Activated naive CD8-positive, alpha-beta T cell treated with anti-CD3 and anti-CD28 coated beads for 36 hours (primary cell): ENCODE measurements around the gene LHX4. TPM values are rescaled to one million over a fixed set of nuclear protein-coding genes. Genes with fewer than 3 reads are reported as not detected.

Source experiments
- DNase-seq: peaks from one replicate; pipeline ENCODE4 v3.0.0; 2021
- H3K27ac Mint-ChIP-seq: one replicate; pipeline ENCODE4 v1.8.0; 2022; ENCODE audit warnings: mild to moderate bottlenecking, moderate library complexity, mixed read lengths
- H3K27me3 Mint-ChIP-seq: one replicate; pipeline ENCODE4 v1.8.0; 2022; ENCODE audit warnings: mild to moderate bottlenecking, mixed read lengths
- H3K36me3 Mint-ChIP-seq: one replicate; pipeline ENCODE4 v1.8.0; 2021; ENCODE audit warnings: mild to moderate bottlenecking, mixed read lengths
- H3K4me1 Mint-ChIP-seq: one replicate; pipeline ENCODE4 v1.8.0; 2021; ENCODE audit warnings: mixed read lengths
- H3K4me3 Mint-ChIP-seq: one replicate; pipeline ENCODE4 v1.8.0; 2022; ENCODE audit warnings: mild to moderate bottlenecking, moderate library complexity, mixed read lengths
- H3K9me3 Mint-ChIP-seq: one replicate; pipeline ENCODE4 v1.8.0; 2022; ENCODE audit warnings: mixed read lengths
- total RNA-seq, 2 experiments: library from RNA; stranded (reverse); gene quantifications; one replicate each; pipeline ENCODE4 v1.2.3, GENCODE V29; 2021

Gene LHX4
- total RNA-seq, 2 experiments from 2014 or later: not detected

DNA sequence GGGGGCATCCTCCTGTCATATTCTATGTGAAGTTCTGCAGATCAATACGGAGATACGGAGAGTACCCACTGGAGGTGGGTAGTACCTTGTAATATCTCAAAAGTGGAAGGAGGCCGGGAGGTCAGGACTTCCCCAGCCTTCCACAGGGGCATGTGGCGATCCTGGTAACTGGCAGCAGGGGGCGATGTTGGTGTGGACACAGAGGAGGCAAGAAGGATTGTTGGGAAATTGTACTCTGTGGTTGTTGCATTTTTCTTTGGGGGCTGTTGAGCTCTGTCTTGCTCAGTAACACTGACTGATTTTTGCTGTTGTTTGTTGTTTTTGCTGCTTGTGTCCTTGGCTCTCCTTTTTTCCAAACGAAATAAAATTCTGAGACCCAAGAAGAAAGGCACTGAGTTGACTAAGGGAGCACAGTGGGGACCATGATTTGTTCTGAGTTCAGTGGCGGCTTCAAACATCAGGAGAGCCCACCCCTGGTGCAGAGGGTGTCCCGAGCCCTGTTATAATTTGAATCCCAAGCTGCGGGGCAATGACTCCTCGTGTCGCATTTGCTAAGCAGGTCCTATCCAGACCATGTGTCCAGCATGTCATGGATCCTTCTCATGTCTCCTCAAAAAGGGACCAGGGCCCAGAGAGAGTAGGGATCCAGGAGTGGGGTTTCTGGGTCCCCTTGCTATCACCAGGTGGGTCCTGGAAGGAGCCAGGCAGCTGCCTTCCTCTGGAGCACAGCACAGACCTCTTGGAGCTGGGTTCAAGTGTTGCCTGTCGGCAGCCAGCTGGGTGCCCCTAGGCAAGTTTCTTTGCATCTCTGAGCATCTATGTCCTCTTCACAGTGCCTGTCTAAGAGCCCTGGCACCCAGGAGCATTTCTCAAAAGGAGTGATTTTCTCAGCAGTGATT is 22.8 kb downstream of the LHX4 start:
- Mint-ChIP-seq H3K4me1 (peaks cover 2% of the 10 kb centered on the region), H3K27me3 (peaks cover 48% of the 10 kb centered on the region), H3K27ac (no peak overlapping the region), H3K36me3 (no peaks in the 10 kb centered on the region), H3K4me3 (no peak overlapping the region), H3K9me3 (no peaks in the 10 kb centered on the region)
- DNase-seq: peak; percentile 71

DNA sequence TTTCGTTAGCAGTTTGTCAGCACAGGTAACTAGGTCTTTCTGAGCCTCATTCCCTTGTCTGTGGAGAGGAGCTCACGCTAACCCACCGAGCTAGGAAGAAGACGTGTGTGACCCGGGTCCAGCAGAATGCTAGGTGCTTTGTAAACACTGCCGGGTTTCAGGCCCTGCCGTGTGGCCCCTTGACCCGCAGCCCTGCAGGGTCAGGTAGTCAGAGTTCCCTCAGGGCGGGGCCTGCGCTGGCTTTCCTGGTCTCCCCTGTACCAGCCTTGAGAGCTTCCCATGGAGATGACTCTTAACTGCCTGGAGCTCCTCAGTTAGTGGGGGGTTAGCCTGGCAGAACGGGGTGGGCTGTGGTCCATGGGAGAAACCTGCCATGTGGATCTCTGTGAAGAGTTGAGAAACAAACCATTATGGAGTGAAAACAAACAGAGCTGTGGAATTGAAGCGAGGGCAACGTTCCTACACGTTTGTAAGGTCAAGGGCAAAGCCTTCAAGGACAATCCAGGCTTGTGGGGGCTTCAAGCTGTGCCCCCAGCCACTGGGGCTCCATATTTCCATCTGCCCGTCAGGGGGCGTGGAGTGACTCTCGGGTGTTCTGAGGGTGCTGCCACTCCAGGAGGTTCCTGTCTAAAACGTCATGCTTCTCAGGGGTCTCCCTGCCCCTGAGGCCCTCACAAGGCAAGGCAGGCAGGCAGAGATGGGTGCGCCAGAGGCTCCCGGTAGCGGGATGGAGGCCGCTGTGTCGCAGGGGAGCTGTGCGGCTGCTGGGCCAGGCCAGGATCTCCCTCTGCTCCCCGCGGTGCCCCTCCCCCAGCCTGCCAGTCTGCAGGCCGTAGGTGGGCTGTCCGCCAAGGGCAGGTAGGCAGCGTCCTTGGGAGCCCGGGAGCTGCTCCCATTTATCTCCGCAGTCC is 23.8 kb downstream of the LHX4 start:
- Mint-ChIP-seq H3K27ac (no peak overlapping the region), H3K36me3 (no peaks in the 10 kb centered on the region), H3K9me3 (no peaks in the 10 kb centered on the region), H3K4me3 (no peak overlapping the region), H3K4me1 (peaks cover 2% of the 10 kb centered on the region), H3K27me3 (peaks cover 45% of the 10 kb centered on the region)
- DNase-seq: no peak

DNA sequence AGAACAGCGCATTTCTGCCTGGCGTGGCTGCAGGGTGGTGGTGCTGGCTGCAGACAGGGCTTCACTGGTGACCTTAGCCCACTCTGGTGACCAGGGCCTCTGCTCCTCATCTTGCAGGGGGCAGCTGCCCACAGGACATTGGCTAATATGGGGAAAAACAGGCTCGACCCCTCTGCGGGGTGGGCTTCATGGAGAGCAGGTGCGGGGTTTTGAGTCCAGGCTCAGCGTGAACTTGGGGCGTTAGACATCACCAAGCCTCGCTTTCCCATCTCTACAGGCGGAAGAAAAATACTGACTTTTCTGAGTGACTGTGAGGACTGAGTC is 24.4 kb downstream of the LHX4 start:
- Mint-ChIP-seq H3K27me3 (peaks cover 45% of the 10 kb centered on the region), H3K4me3 (no peak overlapping the region), H3K27ac (no peak overlapping the region), H3K9me3 (no peaks in the 10 kb centered on the region), H3K4me1 (peaks cover 2% of the 10 kb centered on the region), H3K36me3 (no peaks in the 10 kb centered on the region)
- DNase-seq: no peak

DNA sequence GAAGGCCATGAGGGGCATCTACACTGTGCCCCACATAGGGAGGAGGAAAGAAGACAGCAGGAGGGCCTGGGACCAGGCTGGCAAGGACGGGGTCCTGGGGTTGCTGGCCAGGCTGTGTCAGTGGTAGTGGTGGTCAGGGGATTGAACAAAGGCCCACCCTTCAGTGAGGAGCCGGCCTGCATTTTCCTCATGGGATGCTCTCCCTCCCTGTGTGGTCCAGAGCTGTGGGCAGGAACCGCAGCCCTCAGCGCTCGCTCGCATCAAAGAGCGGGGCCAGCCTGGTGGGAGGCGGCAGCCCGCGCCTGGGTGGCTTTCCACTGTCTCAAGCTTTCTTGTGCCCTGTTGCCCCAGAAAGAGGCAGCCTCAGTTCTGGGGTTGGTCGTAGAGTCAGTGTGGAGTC is 24.8 kb downstream of the LHX4 start:
- peaks cover 42% of the 10 kb centered on the region for H3K27me3 Mint-ChIP-seq
- H3K36me3 Mint-ChIP-seq: no peaks in the 10 kb centered on the region

DNA sequence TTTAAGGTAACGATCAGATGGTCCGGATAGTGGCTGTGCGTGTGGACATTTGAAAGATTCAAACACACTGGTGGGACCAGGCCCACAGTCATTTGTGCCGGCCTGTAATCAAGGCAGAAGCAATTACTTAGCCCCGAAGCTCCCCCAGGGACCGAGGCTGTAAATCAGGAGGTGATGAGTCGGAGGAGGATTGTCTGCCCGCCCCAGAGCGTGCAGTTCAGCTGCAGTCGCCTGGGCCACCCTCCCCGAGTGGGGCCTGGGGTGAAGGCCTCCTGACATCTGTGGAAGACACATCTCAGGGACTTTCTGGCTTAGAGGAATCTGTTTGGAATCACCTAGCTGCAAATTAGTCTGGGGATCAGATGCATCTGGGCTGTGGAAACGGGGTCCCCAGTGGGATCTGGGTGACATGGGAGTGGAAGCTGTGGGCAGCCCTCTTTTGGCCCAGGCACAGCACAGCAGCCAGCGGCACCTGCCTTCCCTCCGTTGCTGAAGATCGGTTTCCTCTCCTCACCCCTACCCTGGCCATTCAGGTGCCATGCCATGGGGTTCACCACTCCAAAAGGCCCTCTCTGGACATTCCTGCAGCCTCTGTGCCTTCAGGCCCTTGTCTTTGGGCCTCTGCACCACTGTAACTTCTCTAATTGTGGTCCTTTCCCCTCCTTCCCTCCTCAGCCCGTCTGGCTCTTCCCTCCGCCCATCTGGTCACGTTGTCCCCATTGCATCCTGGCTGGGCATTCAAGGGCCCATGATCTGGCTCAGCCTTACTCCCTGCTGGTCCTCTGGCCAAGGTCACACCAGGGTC is 25.7 kb downstream of the LHX4 start:
- no peak for DNase-seq
- no peak overlapping the region for H3K4me3 Mint-ChIP-seq
- no peak overlapping the region for H3K27ac Mint-ChIP-seq
- peaks cover 2% of the 10 kb centered on the region for H3K4me1 Mint-ChIP-seq
- H3K27me3 Mint-ChIP-seq: peaks cover 34% of the 10 kb centered on the region
- no peaks in the 10 kb centered on the region for H3K36me3 Mint-ChIP-seq
- no peaks in the 10 kb centered on the region for H3K9me3 Mint-ChIP-seq

More for the DNA sequence above, 24.8 kb downstream of the LHX4 start:
- no peak for DNase-seq
- Mint-ChIP-seq H3K27ac (no peak overlapping the region), H3K4me3 (no peak overlapping the region), H3K4me1 (peaks cover 2% of the 10 kb centered on the region), H3K9me3 (no peaks in the 10 kb centered on the region)

DNA sequence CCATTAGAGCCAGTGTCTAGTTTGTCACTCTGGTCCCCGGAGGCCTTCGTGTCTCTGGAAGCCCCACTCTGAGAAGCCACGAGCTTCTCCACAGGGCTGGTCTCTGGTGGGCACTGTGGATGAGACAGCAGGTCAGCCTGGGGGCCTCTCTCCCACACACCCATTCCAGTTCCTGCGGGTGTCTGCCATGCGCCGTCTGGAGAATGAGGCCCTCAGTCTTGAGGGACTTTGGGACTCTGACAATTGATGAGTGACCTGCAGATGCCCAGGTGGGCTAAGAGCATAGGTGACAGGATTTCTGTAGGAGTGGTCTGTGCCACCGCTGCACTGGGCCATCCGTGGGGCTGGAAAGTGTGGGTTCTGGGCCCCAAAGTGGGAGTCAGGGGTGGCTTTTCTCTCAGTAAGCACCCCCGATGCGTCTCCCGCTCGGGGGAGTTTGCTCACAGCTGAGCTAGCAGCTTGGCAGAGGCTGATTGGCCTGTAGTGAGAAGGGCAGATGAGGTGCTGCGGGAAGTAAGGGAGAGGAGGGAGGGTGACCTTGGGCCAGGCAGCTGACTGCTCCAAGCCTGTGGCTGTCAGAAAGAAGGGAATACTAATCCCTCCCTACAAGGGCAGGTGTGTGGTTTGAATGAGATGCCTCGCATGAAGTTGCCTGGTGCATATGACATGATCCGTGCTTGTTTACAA is 26.4 kb downstream of the LHX4 start:
- Mint-ChIP-seq H3K36me3 (no peaks in the 10 kb centered on the region), H3K27me3 (peaks cover 27% of the 10 kb centered on the region)

DNA sequence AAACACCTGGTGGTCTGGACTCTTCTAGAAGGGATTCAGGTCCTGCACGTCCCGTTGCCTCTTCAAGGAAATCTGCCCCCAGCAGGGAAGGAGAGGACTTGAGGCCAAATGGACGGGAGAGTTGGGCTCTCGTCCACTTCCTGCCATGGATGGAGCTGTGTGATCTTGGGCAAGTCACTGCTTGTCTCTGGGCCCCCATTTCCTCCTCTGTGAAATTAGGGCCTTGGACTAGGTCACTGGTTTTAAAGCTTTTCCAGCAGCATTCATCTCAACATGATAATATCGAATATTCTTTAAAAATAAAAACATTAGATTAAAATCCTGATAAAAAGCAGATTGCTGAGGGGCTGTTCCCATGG is 26.9 kb downstream of the LHX4 start:
- no peak overlapping the region for H3K4me3 Mint-ChIP-seq
- H3K27me3 Mint-ChIP-seq: peaks cover 22% of the 10 kb centered on the region
- no peak overlapping the region for H3K27ac Mint-ChIP-seq
- H3K9me3 Mint-ChIP-seq: no peaks in the 10 kb centered on the region
- no peaks in the 10 kb centered on the region for H3K36me3 Mint-ChIP-seq
- no peak for DNase-seq
- H3K4me1 Mint-ChIP-seq: peaks cover 2% of the 10 kb centered on the region

More for the DNA sequence above, 26.4 kb downstream of the LHX4 start:
- Mint-ChIP-seq H3K4me3 (no peak overlapping the region), H3K9me3 (no peaks in the 10 kb centered on the region), H3K27ac (no peak overlapping the region), H3K4me1 (peaks cover 2% of the 10 kb centered on the region)
- no peak for DNase-seq

DNA sequence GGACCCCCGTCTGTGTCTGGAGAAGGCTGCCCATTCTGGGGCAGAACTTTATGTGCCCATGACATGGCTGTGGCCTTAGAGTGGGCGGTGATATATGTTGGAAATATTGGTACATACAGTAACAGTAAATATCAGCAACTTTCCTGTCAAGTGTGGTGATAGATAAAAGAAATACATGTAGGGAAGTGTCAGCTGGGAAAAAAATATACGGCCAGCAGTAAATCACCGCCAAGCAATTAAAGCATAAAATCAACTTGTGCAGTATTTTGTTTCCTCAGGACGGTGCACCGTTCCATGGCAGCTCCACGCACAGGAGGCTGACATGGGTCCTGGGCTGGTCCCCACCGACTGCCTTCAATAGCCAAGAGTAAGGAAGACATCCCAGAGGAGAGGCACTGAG is 27.4 kb downstream of the LHX4 start:
- H3K4me1 Mint-ChIP-seq: peaks cover 1% of the 10 kb centered on the region
- H3K36me3 Mint-ChIP-seq: no peaks in the 10 kb centered on the region
- DNase-seq: no peak
- no peak overlapping the region for H3K4me3 Mint-ChIP-seq
- H3K9me3 Mint-ChIP-seq: no peaks in the 10 kb centered on the region
- peaks cover 17% of the 10 kb centered on the region for H3K27me3 Mint-ChIP-seq
- H3K27ac Mint-ChIP-seq: no peak overlapping the region

DNA sequence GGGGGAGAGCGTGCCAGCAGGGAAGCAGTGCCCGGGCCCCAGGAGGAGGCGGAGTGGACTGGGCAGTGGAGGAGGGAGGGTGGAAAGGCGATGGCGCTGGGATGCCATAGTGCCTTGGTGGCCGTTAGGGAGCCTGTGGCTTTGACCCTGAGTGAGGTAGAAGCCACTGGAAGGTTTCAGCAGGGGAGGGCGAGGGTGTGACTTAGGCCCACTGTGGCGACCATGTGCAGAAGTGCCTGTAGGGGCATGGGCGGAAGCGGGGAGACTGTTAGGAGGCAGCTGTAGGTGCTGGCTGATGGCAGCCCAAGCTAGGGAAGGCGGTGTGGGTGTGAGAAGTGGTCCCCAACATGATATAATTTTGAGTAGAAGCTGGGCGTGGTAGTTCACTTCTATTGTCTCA is 28.2 kb downstream of the LHX4 start:
- H3K27me3 Mint-ChIP-seq: peaks cover 9% of the 10 kb centered on the region
- H3K36me3 Mint-ChIP-seq: no peaks in the 10 kb centered on the region
- H3K4me1 Mint-ChIP-seq: no peaks in the 10 kb centered on the region
- no peak overlapping the region for H3K27ac Mint-ChIP-seq
- DNase-seq: no peak
- H3K4me3 Mint-ChIP-seq: no peak overlapping the region
- H3K9me3 Mint-ChIP-seq: no peaks in the 10 kb centered on the region

DNA sequence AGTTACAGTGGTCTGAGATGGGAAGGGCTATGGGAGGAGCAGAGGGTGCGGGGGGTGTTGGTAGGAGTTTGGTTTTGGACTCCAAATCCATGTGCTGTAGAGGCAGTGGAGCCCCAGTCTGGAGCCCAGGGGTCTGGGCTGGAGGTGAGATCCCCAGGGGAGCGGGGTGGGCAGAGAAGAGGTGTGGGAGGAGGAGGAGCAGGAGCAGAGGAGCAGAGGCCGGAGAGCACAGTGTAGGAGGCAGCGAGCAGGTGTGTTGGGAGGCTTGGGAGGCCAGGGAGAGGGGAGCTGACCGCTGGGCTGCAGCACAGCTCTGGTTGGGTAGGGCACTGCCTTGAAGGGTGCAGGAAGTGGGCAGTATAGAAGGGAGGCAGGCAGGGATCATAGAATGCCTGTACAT is 28.9 kb downstream of the LHX4 start:
- Mint-ChIP-seq H3K9me3 (no peaks in the 10 kb centered on the region), H3K4me1 (no peaks in the 10 kb centered on the region), H3K27me3 (peaks cover 7% of the 10 kb centered on the region), H3K27ac (no peak overlapping the region), H3K4me3 (no peak overlapping the region), H3K36me3 (no peaks in the 10 kb centered on the region)
- no peak for DNase-seq

DNA sequence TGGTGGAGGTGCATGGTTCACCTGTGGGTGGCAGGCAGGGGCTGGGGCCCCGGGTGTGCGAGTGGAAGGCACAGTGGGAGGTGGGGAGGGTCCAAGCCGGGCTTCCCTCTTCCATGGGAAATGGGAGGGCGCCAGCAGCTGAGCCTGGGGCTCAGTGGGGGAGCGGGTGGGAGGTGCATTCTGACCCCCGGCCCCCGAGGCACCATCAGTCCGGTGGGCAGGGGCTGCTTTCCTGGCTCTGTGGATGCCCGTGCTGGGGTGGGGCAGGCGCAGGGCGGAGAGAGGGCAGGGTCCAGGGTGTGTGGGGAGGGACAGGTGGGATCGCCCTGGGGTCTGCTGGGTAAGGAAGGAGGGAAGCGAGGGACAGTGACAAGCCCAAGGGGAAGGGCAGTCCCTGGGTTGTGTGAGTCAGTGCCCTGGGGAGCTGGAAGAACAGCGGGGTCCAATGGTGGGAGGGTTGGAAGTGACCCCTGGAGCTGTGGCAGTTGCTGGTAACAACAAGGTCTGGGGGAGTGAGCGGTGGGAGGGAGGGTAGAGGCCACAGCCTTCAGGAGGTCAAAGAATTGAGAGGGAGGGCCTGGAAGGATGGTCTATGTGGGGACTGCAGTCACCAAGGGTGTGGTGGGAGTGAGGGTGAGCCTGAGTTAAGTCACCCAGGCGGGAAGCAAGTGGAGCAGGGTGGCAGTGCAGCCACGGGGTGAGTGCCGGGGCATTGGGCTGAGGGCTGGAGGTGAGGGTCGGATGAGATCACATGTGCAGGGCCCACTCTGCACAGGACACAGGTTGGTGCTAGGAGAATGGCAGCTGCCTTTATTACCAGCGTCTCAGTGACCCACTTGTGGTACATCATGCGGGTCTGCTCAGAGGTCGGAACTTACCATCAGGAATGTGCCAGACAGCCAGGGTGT is 29.6 kb downstream of the LHX4 start:
- DNase-seq: no peak
- Mint-ChIP-seq H3K4me1 (no peaks in the 10 kb centered on the region), H3K27me3 (peaks cover 7% of the 10 kb centered on the region), H3K9me3 (no peaks in the 10 kb centered on the region), H3K27ac (no peak overlapping the region), H3K36me3 (no peaks in the 10 kb centered on the region), H3K4me3 (no peak overlapping the region)

DNA sequence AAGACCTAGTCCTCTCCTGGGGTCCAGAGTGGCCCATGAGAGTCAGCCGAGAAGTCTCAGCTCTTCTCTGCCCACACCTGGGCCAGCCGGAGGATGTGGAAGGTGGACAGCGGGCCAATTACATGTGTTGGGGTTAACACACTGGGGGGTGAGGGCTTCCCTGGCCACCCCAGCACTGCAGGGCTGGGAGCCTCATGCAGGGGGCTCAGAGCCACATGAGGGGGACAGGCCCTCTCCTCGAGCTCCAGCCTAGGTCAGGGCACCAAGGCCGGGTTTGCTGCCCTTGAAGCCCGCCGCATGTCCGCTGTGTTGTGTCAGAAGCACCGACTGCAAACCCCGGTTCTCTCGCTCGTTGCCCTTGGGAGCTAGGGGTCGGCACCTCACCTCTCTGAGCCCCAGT is 30.5 kb downstream of the LHX4 start:
- H3K4me3 Mint-ChIP-seq: no peak overlapping the region
- no peak overlapping the region for H3K27ac Mint-ChIP-seq
- no peak for DNase-seq
- H3K9me3 Mint-ChIP-seq: no peaks in the 10 kb centered on the region
- H3K36me3 Mint-ChIP-seq: no peaks in the 10 kb centered on the region
- no peaks in the 10 kb centered on the region for H3K4me1 Mint-ChIP-seq
- peaks cover 7% of the 10 kb centered on the region for H3K27me3 Mint-ChIP-seq

DNA sequence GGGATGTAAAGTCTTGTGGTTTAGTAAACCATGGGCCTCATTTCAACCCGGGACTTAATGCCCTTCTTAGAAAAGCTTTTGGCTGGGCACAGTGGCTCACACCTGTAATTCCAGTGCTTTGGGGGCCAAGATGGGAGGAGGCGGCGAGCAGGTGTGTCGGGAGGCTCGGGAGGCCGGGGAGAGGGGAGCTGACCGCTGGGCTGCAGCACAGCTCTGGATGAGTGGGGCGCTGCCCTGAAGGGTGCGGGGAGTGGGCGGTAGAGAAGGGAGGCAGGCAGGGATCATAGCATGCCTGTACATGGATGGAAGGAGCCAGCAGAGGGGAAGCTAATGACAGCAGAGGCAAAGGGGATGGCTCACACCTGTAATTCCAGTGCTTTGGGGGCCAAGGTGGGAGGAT is 31.0 kb downstream of the LHX4 start:
- DNase-seq: no peak
- H3K9me3 Mint-ChIP-seq: no peaks in the 10 kb centered on the region
- H3K27me3 Mint-ChIP-seq: peaks cover 5% of the 10 kb centered on the region
- H3K4me1 Mint-ChIP-seq: no peaks in the 10 kb centered on the region
- H3K27ac Mint-ChIP-seq: no peak overlapping the region
- no peak overlapping the region for H3K4me3 Mint-ChIP-seq
- no peaks in the 10 kb centered on the region for H3K36me3 Mint-ChIP-seq
